SK-N-DZ (cell line): Measurements from ENCODE around the gene CDKN2B-AS1.
"Not testable (repeated sequence)": the region's sequence is repeated elsewhere in the genome, so short reads cannot be mapped to it uniquely, and the experiment has no call there.

Source experiments
- DNase-seq: peaks from one replicate; pipeline ENCODE4 v3.0.0-alpha.2; 2015; ENCODE audit warnings: low spot score

The CDKN2B-AS1 gene

DNA sequence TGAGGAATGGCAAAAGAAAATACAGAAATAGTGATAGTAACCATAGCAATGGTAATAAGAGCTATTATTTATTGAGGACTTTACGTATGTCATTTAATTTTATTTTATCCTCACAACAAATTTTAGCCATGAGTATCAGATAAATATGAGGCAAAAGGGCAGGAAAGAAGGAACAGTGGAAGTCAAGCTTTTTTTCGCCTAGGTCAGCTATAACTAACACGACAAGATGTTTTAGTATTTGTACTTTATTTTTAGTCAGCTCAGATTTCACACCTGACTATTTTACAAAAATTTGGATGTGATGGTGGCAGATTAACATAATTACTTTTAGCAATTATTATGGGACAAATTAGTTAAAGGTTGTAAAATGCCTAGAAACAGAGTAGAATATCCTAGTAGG, 49.3 kb downstream of the CDKN2B-AS1 start:
- DNase-seq: no peak

DNA sequence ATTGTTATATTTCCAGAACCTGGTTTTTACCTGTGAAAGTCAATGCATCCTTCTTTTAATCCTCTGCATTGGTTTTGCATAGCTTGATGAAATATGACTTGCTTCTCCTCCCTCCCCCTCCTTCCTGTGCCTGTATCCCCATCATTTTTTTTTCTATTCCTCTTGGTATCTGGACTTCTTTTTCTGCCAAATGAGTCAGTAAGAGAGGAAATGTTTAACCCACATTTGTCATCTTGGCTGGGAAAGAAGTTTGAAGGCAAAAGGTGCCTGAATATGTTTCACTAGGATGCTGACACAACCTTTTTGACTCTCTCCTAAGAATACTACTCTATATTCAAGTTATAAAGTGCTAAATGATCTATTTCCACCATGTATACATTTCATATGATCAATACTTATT, 50.0 kb downstream of the CDKN2B-AS1 start:
- DNase-seq: no peak

DNA sequence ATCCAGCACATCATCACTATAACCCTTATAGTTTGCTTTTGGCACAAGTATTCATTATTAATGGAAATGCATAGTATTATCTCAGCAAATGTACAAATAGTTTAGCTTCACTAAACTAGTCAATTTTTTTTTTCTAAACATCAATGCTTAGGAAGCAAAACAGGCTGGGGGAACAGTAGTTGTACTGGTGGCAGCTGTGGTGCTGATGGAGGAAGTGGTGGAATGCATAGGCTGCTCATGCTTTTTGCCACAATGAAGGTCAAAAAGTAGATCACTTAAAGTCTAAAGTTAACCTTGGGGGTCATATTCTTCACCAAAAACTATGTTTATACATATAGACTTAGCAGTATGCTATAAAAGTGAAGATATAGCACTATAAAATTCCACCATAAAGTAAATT, 50.8 kb downstream of the CDKN2B-AS1 start:
- DNase-seq: no peak

DNA sequence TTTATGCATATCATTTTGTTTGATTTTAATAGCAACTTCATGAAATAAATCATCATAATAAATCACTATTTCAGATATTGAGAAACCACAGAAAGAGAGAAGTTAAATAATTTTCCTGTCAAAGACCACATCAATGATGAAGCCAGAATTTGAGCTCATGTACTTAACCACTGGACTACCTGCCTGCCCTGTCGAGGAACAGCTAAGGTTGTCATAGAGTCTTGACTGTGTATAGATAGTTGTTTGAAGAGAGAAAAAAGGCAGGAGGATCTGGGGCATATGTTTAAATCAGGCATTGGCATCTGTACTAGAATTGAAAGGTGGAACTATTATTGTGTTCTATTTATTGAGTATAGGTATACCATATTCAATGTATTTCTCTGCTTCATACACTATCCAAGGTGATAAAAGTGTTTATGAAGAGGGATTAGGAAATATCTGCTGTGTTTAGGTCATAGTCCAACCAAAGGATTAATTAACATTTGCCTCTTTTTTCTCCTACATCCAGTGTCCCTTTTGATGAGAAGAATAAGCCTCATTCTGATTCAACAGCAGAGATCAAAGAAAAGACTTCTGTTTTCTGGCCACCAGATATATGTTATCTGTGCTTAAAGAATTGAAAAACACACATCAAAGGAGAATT, 51.8 kb downstream of the CDKN2B-AS1 start:
- DNase-seq: no peak

DNA sequence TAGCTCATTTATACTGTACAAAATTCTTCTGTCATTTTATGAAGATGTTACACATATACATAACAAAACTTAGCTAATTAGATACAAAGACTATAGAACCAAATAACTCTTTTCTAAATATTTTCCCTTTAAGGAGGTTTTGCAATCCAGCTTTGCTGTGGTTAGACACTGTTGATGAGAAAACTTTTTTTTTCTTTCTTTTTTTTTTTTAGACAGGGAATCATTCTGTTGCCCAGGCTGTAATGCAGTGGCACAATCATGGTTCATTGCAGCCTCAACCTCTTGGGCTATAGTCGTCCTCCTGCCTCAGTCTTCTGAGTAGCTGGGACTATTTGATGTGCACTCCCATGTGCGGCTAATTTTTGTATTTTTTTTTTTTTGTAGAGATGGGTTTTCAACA, 53.0 kb downstream of the CDKN2B-AS1 start:
- no peak for DNase-seq

DNA sequence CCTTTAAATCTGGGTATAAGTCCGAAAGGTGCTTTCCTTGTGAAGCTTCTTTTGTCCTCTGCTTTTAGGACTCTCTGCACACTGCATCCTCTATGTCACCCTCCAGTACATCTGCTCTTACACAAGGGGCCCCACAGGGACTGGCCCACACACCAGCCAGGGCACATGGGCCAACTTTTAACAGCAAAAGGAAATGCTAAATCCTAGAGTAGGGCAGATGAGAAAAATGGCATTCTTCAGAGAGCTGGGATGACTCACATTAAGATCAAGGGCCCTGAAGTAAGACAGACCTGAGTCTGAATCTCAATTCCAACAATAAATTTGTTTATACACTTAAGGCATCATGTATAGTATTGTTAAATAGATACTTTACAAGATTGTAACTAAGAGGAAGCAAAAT, 54.8 kb downstream of the CDKN2B-AS1 start:
- DNase-seq: no peak

DNA sequence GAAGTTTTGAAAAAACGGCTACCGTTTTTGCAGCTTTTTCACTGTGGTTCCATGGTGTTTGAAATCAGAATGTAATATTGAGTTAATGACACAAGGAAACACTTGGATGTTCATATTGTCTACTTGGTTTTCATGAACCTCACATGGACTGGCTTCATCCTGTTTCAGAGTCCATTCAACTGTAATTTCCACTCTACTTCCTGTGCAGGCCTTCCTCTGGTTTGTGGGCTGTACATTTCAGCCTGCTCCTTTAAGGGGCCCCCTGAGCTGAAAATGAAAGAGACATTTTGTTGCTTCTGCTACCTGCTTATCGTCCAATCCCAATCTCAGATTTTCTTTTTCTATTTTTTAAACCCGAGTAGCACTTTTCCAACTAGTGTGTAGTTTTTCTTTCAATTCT, 56.3 kb downstream of the CDKN2B-AS1 start:
- DNase-seq: no peak

DNA sequence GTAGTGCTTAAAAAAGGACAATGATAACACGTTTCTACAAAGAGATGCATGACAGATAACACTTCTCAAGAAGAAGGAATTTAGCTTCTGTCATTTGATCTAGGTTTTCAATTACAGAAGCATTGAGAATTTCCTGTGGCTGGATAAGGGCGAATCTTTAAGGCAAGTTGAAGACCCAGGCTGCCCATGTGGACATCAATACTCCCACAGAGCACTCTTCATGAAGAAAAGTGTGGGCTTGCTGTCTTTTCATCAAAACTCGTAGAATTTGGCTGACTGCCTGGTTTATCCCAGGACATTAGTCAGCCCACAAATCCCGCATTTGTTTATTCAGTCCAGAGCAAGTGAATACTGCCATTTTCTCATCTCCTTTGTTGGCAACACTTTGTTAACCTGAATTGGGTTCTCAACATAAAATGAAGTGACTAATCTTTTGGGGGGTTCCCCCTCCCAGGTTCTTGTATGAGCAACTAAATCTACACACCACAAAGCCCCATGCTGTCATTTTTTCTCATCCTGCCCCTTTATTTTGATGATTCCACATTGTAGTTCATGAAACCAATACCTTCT, 57.9 kb downstream of the CDKN2B-AS1 start:
- DNase-seq: no peak

DNA sequence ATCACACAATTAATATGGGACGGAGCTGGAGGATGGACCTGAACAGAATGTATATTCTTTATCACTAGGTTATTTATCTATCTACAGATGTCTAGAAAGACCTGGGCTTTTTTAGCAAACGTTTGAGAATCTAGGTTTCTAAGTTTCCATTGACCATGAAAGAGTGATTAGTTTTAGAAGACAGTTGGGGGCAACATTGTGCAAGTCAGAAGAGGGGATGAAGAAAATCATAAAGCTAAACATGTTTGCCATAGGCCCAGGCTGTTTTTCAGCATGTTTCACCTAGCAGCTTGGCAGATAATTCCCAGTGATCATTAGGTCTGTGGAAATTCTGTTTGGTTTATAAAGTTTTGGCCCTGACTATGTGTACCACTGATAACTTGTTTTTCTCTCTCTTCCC, 58.6 kb downstream of the CDKN2B-AS1 start:
- DNase-seq: no peak

DNA sequence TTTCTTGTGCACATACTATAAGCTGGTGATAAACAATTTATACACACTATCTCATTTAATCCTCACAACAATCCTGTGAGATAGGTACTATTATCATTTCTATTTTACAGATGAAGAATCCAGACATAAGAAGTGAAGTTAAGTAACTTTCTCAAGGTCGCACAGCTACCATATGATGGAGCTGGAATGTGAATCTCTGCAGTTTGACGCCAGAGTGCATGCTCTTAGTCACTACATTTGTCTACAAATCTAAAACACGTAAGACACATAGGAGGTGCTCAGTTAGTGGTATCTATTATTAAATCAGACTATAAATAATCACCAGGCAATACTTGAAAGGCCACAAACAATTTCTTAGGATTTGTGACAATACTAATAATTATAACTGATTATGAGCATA, 59.5 kb downstream of the CDKN2B-AS1 start:
- no peak for DNase-seq

DNA sequence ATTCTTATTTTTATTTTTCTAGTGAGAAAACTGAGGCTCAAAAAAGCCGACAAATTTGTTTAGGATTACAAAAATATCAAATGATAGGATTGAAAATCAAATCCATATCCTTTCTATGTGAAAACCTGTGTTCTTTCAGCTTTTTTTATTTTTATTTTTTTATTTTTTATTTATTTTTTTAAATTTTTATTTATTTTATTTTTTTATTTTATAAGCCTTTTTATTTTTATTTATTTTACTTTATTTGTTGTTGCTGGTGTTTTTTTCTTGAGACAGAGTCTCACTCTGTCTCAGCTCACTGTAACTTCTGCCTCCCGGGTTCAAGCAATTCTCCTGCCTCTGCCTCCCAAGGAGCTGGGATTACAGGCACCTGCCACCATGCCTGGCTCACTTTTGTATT, 59.9 kb downstream of the CDKN2B-AS1 start:
- DNase-seq: no peak

DNA sequence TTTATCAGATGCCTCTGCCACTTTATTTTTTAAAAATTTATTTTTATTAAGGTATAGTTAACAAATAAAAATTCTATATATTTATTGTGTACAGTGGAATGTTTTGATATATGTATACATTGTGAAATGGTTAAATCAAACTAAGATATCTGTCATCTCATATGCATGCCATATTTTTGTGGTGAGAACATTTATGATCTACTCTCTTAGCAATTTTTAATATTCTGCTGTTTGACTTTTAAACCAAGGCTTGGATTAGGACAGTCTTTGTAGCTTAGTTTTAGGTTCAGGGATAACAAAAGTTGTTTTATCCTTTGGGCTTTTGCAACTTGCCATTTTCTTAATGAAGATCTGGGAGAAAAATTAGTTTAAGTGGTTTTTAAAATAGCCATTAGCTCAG, 60.5 kb downstream of the CDKN2B-AS1 start:
- no peak for DNase-seq

DNA sequence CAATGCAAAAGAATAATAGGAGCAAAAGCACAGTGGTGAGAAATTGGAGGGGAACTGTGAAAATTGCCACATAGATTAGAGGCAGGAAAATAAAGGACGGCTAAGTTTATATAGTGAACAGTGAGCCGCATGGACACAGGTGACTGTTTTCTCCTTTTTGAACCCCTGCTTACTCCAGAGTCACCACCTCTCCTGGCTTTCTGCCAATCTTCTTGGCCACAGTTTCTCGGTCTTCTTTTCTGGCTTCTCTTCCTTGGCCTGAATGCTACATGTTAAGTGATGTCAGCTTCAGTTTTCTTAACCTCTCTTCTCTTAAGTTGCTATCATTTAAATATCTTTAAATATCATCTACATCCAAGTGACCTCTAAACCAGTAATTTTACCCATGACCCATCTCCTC, 61.8 kb downstream of the CDKN2B-AS1 start:
- no peak for DNase-seq

DNA sequence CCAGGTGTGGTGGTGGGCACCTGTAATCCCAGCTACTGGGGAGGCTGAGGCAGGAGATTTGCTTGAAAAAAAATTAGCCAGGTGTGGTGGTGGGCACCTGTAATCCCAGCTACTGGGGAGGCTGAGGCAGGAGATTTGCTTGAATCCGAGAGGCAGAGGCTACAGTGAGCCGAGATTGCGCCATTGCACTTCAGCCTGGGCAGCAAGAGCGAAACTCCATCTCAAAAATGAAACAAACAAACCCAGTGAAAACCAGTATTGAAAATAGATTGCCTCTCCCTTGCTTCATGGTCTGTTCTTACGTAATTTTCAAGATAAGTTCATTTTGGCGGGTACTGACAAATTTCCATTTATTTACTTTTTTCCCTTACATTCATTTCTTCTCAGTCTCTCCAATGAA, 63.4 kb downstream of the CDKN2B-AS1 start:
- not testable (repeated sequence) for DNase-seq

DNA sequence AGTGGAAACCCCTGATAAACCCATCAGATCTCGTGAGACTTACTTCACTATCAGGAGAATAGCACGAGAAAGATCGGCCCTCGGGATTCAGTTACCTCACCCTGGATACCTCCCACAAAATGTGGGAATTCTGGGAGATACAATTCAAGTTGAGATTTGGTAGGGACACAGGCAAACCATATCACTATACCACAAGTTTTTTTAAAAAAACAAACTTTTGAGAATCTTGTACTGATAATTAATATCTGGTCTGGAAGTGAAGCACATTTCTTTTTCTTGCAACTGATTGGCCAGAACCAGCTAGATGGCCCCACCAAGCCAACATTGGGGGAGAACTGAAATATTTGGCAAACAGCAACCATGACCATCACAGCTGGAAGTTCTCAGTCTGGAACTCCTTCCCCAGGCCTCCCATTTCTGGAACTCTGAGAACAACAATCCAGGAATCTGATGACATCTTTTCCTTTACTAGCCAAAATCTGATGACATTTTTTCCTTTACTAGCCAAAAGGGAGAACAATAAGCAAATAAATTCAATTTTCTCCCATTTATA, 66.3 kb downstream of the CDKN2B-AS1 start:
- DNase-seq: no peak

DNA sequence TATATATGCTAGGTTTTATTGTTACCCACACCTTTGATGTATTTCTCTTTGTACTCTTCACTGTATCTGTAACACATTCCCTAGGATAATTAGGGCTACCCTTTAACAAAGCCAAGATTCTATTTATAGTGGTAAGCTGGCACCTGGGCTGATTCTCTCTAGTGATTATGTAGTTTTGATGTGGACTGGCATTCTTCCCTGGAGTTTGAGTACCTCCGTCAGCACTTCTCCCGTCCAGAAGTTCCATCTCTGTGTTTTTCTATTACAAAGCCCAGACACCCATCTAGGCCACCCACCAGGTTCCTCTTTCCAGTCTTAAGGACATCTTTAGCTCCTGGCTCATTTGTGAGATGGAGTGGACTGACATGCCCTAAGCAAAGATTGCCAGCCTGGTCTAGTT, 70.4 kb downstream of the CDKN2B-AS1 start:
- DNase-seq: no peak

DNA sequence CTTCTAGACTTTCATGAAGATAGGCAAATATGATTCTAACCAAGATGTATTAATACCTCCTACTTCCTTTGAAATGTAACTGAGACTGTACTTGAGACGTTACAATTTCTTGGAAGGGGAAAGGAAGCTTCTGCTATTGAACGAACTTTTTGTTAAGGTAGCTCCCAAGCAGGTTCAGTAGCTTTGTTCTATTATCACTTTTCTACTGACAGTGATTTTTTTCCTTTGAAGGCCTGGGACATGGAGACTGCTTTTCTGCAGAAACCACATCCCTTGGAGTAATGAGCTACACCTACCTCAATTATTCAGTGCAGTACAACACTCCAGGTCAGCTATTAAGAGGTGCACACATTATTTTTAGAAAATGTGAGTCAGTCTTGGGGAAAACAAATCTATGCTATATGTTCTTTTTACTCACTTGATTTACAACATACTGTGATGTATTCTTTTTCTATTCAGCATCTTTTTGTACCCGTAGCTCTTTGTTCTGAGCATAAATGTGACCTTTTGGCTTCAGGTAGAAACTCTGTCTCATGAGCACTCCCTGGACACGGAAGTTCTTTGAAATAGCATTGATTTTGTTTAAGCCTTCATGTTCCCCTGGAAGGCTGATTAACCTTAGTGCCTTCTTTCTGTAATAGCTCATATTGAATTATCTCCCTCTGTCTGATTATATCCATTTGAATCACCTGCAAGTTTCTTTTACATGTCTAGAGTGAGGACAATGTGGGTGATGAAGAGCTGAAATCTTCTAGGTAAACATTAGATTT, 71.0 kb downstream of the CDKN2B-AS1 start:
- no peak for DNase-seq

DNA sequence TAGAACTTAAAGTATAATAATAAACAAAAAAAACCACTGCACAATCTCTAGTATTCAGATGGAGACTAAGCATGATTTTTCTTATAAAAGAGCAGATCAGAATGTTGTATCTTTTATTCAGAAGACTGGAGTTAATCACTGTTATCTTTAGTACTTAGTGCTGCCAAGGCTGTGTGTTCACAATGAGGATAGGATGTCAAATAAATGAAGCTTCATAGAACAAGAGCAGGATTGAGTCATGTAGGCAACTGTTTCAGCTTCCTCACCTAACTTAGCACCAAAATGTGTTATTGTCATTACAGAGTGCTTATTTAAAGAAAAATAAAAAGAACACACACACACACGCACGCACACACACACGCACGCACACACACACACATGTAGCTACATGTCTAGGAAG, 72.6 kb downstream of the CDKN2B-AS1 start:
- DNase-seq: no peak

DNA sequence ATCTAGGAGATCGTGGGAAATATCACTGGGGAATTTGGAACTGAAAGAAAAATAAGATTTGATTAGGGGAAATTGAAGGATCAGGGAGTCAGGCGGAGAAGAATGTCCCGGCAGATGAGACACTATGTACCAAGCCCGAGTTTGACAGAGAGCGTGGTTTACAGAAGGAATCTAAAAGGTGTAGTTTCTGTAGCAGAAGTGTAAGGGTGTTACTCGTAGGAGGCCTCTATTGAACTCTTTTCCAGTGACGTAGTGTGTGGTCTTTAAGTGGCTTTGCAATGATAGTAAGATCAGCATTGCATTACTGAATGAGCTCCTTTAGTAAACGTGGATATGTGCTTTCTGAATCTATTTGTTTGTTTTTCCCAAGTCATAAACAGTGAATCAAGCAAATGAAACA, 73.8 kb downstream of the CDKN2B-AS1 start:
- no peak for DNase-seq

DNA sequence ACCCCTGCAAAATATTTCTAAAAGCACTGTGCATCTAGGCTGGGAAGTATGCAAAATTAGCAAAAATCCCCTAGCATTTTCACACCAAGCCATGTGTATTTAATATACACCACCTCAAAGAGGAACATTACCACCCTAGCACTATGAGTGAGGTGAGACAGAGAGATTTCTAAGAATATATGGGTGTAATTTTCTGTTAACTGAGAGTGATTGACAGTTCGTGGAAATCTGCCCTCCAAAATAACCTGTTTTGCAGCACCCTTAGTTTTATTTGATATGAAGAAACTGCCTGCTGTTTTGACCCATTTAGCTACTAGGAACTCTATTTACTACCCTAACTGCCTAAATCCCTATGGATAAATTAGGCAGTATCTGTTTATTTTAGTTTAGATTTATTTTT, 78.8 kb downstream of the CDKN2B-AS1 start:
- DNase-seq: no peak

DNA sequence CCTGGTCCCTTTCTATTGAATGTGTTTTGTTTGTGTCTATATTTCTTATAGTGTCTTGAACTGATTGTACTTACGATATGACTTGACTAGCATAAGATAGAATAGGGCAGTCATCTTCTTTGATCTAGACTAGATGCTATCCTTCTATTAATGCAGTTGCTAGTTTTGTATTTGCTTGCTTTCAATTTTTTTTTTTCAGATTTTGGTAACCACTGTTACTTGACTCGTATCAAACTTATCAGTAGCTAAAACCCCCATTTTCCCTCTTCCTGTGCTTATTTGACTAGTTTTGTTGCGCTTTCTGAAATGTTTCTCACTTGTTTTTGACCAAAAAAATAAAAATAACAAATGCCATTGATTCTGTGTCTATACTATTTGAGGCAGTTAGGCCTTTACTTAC, 83.5 kb downstream of the CDKN2B-AS1 start:
- DNase-seq: no peak

DNA sequence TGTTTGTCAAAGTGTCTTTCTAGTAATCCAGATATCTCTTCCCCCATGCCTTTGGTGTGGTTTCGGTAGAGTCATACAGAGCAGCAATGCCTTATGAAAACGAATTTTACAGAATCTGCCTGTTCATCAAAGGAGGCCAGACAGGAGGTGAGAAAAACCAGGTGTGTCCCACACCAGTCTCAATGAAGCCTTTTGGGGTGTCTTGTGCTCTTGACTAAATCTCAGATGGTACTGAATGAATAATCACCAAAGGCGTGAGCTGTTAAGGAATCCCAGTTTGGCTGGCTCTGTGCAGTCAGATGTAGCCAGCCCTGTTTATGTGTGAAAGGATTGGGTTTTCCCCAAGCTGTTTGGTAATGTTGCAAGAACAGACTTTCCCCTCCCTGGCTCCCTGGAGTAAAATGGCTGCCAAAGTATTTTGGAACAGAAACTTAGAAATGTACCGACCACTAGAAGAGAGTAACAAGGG, 85.3 kb downstream of the CDKN2B-AS1 start:
- no peak for DNase-seq
